Fibroblast of villous mesenchyme (primary cell): ENCODE data around the gene EVX2. TPM values are rescaled to one million over a fixed set of nuclear protein-coding genes. Genes with fewer than 3 reads are reported as not detected.

Source experiments
- DNase-seq: peaks from one replicate; pipeline ENCODE4 v3.0.0-alpha.2; 2010; ENCODE audit warnings: low read depth
- H3K4me3 ChIP-seq: 2 replicates; pipeline ENCODE4 v1.5.1; 2011; ENCODE audit warnings: low read depth, mild to moderate bottlenecking, low read length
- total RNA-seq: library from RNA; depleted of rRNA; stranded (reverse); fragments of >200 nt; gene quantifications from 2 replicates; pipeline ENCODE4 v1.2.3, GENCODE V29; 2012
- TF ChIP-seq, protein P1 (sequence below): IDR thresholded peaks from 2 replicates; pipeline ENCODE4 v1.5.1; 2012; ENCODE audit warnings: low read depth, mild to moderate bottlenecking, low read length; ENCODE audit not compliant: insufficient read depth

EVX2 gene
- total RNA-seq, 1 donor: not detected

DNA sequence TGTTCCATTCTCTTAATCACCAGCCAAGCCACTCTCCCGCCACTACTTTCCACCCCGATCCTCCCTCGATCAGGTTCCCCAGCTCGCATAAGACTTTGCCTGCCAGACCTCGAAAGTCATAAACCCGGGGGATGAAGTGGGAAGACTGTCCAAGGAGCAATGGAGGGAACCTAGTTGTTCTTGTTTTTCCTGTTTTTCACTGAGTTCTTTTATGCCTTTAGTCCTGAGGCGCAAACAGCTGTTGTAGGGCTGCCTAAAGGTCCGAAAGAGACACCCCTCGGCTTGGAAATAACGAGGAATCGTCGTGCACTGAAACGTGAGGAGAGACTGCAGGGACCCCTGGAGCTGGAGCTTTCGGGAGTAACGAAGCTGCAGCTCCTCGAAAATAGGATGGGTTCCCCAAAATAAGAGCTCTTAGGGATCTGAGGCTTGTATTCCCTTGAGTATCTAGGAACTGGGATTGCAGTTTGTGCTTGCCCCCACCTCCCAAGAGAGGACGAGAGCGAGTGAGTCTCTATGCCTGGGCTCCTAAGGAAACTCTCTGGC, 14.1 kb upstream of the EVX2 start:
- no peak overlapping the region for H3K4me3 ChIP-seq
- no peak for DNase-seq

DNA sequence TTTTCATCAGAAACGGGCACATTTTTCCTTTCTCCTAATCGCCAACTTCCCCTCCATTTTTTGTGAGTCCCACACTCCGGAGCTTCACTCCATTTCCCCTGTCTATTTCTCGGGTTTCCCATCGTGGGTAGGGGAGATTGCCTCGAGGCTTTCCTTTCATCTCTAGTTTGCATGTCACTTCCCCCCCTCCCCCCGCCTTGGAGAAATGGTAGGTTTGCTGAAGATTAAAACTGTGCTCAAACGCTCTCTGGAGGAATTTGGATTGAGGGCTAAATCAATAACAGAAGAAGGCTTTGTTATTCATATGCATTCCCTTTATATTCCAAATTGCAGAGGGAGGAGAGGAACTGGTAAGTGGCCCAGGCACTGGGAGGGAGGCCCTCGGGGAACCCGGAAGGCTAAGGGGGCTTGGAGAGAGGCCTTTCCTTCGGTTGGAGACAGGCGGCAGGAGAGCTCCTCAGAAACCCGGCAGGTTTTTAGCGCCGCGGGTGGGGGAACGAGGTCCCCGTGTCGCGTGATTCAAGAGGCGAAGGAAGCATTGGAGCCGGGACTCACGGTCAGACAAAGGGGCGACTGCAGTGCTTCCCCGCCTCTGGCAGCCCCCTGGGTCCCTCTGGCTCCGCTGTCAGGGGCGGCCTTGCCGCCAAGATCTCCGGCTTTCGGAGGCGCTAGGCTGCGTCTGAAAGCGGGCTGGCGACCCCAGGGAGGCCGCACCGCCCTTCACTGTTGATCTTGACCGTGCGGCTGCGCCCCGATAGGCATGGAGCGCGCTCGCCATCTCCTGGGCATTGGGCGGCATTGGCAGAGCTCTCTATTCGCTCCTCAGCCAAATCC, 13.4 kb upstream of the EVX2 start:
- peak overlapping the region; percentile 49 for H3K4me3 ChIP-seq
- peak; percentile 58 for DNase-seq
- TF ChIP-seq, protein P1, sequence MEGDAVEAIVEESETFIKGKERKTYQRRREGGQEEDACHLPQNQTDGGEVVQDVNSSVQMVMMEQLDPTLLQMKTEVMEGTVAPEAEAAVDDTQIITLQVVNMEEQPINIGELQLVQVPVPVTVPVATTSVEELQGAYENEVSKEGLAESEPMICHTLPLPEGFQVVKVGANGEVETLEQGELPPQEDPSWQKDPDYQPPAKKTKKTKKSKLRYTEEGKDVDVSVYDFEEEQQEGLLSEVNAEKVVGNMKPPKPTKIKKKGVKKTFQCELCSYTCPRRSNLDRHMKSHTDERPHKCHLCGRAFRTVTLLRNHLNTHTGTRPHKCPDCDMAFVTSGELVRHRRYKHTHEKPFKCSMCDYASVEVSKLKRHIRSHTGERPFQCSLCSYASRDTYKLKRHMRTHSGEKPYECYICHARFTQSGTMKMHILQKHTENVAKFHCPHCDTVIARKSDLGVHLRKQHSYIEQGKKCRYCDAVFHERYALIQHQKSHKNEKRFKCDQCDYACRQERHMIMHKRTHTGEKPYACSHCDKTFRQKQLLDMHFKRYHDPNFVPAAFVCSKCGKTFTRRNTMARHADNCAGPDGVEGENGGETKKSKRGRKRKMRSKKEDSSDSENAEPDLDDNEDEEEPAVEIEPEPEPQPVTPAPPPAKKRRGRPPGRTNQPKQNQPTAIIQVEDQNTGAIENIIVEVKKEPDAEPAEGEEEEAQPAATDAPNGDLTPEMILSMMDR: peak; percentile 78

More for the DNA sequence above, 14.1 kb upstream of the EVX2 start:
- TF ChIP-seq, protein P1: no peak

DNA sequence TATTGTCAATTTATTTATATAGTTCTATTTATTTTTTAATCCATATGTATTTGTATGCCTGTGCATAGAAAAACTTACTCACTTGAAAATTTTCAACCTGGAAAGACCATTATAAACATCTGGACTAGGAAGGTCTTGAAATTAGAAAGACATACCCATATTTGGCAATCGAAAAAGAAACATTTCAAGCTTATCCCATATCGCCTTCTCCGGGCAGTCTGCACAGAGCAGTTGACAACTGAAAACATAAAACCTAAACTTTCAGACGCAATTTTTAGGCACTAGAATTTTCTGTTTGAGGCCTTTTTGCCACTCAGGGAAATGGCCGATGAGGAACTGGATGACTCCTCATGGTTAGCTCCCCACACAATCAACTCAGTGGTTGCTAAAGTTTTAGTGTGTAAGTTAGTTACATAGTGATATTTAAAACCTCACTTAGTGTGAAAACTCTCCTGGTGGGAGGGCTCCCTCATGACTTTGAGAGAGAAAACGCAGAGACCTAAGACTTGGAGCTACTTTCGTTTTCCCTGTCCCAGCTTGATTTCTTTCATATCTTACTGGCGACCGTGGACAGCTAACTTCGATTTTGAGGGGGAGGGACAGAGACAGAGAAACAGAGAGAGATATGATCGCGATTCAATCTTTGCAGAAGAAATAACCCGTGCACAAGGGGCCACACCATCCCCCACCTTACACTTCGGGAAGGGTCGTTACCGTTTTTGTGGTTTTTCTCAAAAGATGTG, 12.7 kb upstream of the EVX2 start:
- H3K4me3 ChIP-seq: peak overlapping the region; percentile 49
- TF ChIP-seq, protein P1: no peak
- peak; percentile 32 for DNase-seq

DNA sequence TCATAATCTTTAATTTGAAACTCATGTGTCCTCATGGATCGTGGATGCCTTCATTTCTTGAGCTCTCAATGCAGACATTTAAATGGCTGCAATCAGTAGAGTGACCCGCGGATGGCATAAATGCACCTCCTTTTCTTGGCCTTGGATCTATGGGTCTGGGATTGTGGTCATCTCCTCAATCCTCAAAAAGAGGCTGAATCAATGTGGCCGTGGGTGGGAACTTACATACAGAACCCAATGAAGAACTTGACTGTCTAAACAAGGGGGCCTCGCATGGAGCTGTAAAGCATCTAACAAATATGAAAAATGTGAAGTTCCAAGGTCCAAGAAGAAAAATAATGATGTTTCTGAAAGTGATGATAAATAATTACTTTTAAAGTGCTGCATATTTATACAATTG, 11.7 kb upstream of the EVX2 start:
- no peak for DNase-seq
- TF ChIP-seq, protein P1: no peak
- no peak overlapping the region for H3K4me3 ChIP-seq

DNA sequence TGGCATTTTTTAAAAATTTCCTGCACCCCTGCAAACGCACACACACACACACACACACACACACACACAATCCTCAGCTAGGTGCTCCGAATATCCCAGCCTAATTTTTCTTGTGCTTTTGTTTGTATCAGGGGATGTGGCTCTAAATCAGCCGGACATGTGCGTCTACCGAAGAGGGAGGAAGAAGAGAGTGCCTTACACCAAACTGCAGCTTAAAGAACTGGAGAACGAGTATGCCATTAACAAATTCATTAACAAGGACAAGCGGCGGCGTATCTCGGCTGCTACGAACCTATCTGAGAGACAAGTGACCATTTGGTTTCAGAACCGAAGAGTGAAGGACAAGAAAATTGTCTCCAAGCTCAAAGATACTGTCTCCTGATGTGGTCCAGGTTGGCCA, 10.6 kb upstream of the EVX2 start:
- TF ChIP-seq, protein P1: no peak
- no peak for DNase-seq
- H3K4me3 ChIP-seq: no peak overlapping the region

DNA sequence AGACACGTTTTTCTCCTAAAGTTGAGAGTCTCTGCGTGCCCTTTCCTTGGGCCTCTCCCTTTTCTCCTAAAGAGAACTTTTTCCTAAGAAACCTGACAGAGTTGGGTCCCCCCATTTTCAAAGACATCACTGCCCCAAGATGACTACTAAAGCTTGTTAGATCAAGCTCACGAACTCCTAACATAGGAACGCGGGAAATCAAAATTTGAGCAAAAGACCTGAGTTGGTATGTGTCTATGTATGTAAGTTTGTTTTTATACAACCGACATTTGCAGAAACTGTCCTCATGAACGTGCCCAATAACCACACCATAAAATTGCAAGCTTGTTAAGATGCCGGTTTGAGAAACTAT, 10.1 kb upstream of the EVX2 start:
- TF ChIP-seq, protein P1: no peak
- no peak for DNase-seq
- no peak overlapping the region for H3K4me3 ChIP-seq
